NCI-H345 (cell line): Measurements from ENCODE around the gene EPB41L2.
"Not testable (repeated sequence)": the region's sequence is repeated elsewhere in the genome, so short reads cannot be mapped to it uniquely, and the experiment has no call there.

Source experiments
- DNase-seq: peaks from one replicate; lab custom pipeline; 2025; lab: John Stamatoyannopoulos, UW

The EPB41L2 gene

DNA sequence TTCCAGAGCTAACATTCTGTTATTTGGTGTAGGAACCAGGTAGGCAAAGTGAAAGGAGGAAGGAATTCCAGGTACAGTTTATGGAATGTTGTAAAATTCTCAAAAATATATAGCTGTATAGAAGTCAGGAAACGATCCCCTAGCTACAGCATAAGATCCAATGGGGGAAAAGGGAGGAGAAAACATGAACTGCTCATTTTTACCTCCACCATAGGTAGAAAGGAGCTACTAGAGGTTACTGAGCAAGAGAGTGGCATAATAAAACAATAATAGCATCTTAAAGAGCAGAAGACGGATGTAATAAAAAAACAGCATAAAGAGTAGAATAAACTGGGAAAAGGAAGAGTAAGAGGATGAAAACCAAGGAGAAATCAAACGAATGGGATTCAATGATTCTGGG, 26.9 kb downstream of the EPB41L2 start:
- DNase-seq, result no peak

GRCh38 chr6:131035582-131035981, 27.5 kb downstream of the EPB41L2 start:
- no peak for DNase-seq

DNA sequence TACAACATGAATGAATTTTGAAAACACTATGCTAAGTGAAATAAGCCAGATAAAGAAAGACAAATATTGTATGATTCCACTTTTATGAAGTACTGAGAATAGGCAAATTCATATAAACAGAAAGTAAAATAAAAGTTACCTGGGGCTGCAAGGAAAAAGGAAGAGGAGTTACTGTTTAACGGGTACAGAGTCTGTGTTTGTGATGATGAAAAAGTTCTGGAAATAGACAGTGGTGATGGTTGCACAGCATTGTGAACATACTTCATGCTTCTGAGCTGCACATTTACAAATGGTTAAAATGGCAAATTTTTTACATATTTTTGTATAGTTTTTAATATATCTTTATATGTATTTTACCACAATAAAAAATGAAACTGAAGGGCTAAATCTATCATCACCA, 29.4 kb downstream of the EPB41L2 start:
- DNase-seq, result no peak

DNA sequence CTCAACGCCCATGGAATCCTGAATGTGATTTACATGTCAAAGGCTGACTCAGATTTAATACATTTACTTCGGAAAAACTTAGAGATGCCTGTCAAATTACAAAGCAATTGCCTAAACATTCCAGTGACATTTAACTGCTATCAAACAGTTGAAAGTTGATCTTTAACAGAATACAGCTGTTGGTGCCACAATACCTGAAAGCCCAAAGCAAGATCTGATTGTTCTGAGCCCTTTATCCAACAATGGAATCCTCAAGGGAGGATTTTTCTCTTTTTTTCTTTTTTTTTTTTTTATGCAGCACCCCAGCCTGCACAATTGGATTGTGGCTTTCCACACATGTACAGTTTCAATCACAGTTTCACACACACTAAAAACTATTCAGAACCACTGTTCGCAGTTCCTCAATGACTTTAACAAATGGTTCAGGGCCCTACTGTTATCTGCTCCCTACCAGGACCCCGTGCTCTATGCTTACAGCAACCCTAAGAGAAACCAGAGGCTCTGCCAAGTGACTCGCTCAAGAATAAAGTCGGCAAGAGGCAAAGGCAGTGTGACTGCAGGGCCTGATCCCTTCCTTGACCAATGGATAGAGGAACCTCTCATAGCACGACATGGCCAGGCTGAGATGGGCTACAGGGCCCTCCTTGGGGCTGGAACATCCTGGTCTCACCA, 33.3 kb downstream of the EPB41L2 start:
- no peak for DNase-seq

DNA sequence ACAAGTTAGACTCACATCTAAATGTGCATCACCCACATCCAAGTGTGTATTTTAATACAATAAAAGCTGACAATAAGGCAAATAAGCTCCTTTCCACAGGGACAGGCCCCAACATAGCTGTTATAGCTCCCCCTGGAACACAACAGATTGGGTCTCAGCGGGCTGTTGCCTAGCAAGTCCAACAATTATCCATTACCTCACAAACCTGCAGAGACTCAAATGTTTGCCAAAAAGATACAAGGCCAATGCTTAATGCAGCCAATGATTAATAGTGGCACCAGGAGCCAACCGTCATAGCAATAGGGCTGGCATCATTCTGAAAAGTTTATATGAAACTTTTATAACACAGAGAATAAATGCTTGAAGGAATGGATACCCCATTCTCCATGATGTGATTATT, 35.7 kb downstream of the EPB41L2 start:
- no peak for DNase-seq

- DNase-seq, result no peak
Observed at GRCh38 chr6:131026243-131026642, 36.8 kb downstream of the EPB41L2 start.

- no peak for DNase-seq
Observed at GRCh38 chr6:131024565-131024964, 38.5 kb downstream of the EPB41L2 start.

DNA sequence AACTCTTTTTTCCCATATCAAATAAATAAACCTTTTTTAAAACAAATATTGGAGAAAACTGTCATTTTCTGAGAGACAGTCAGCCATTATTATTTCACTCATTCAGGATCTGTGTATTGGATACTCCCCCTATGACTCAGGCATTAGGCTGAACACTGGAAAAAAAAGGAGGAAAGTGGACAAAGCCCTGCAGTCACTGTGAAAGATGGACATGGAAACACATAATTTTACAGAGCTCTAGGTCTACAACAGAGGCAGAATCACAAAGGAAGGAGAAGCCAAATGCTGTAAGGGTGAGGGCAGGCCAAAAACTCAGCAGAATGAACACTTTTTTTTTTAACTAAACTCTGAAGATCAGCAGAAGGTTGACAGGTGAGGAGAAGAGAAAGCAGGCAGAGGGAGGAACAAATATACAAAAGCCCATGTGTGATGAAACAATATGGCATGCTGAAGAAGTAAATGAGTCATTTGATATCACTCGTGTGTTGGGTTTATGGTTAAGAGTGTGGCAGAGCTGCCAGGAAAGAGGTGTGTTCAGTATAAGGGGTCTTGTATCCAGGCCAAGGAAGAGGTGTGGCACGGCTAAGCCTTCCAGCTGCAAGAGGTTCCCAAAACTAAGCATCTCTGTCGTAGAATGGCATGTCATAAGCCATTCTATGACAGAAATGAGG, 39.1 kb downstream of the EPB41L2 start:
- DNase-seq, result no peak

DNA sequence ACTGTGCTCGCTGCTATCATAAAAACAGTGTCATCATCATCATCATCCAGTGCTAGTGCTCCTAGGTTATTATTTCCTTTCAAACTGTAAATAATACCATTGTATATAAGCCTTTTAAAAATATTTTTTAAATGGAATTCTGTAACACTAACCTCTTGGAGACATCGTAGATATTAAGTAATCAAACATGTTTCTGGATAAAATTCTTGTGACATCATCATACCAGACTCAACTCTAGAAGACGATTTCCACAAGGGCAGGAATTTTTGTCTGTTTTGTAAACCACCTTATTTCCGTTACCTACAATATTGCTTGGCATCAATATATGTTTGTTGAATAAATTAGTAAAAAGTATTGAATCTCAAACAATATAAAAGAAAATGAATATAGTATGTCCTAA, 40.4 kb downstream of the EPB41L2 start:
- no peak for DNase-seq

DNA sequence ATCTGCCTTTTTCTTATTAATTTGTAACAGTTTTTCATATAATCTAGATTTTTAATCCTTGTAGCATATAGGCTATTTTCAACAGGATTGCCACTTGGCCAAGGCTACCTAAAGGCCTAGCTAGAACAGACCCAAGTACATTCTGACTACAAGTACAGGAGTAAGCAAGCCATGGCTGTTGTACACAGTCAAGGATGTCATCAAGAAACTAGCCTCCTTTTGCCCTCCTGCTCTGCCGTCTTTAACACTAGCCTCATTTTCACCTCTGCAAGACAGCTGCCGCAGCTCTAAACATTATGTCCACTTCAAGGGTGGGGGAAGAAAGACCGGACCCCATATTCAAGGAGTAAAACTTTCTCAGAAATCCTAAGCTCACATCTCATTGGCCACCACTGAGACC, 45.1 kb downstream of the EPB41L2 start:
- DNase-seq, result no peak

- no peak for DNase-seq
Observed at GRCh38 chr6:131015630-131016263, 47.3 kb downstream of the EPB41L2 start.

DNA sequence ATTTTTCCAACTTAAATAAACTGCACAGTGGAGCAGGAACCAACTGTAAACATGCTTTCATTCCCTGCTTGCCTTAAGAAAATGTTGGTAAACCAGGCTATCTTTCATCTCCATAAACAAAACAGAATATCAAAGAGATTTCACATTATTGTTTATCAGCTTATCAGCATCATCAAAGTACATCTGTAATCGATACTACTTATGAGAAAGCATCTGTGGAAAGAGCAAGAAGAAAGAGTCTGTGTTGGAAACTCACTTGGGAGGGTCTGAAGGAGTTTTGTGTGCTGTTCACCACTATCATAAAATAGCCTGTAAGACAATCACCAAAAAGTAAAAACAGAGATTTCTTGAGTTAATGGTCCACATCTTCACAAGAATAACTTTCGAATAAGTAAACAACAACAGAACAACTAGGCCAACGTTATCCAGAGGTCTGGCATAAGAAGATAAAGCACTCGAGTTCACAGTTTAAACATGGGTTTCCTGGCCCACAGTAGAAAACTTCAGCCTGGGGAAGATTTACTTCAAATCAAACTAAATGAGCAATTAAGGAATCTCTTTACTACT, 47.9 kb downstream of the EPB41L2 start:
- no peak for DNase-seq

DNA sequence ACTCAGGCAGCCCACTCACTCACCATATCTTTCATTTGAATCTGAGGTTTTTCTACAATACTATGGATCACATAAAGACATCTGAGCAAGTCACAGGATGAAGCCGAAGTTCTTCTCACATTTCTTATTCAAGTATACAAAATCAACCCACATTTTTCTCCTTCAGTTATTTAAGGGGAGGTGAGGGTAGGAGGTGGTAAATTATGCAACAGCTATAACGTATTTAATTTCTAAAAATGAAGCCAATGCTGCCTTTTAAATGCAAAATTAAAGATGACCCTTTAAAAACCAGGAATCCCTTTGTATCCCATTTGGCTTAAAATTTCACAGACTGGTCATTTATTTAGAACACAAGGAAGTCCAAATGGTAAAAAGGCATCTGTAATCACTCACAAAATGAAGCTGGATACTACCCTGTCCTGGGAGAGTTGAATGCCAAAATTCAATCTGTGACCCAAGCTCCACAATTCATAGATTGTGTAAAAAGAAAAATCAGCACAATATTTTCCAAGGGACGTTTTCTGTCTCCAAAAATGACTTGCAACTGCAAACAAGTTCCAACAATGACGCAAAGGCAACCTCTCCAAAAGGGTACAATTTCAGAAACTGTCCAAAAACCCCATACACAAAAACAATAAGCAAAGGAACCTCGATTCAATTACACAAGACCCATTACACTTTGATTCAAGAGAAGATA, 48.8 kb downstream of the EPB41L2 start:
- DNase-seq, result no peak

DNA sequence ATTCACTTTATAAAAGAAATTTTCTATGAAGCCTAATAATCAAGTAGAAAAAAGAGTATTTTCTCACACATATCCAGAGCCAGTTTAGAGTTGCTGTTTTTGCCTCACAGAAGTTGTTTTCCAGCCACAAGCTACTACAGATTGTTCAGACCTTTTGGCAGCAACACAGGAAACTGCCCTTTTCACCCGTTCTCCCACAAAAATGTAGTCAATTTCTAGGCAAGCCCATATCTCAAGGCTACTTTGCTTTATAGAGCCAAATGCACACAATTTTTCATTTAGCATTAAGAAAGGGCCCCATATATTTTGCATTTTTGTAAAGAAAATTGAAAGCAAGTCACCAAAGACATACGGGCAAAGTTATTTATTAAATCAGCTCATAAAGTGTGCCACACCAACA, 49.5 kb downstream of the EPB41L2 start:
- DNase-seq, result no peak

- DNase-seq, result no peak
Observed at GRCh38 chr6:131009790-131010189, 53.3 kb downstream of the EPB41L2 start.

GRCh38 chr6:131008965-131009364, 54.1 kb downstream of the EPB41L2 start:
- not testable (repeated sequence) for DNase-seq

DNA sequence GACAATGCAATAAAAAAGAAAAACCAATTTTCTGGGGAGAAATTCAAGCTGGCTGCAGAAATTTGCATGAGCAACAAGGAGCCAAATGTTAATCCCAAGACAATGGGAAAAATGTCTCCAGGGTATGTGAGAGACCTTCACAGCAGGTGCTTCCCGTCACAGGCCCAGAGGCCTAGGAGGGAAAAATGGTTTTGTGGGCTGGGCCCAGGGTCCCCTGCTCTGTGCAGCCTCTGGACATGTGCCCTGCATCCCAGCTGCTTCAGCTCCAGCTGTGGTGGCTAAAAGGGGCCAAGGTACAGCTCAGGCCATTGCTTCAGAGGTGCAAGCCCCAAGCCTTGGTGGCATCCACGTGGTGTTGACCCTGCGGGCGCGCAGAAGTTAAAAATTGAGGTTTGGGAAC, 55.1 kb downstream of the EPB41L2 start:
- DNase-seq, result not testable (repeated sequence)

- DNase-seq, result no peak
Observed at GRCh38 chr6:131007286-131007685, 55.8 kb downstream of the EPB41L2 start.

GRCh38 chr6:131005439-131006016, 57.5 kb downstream of the EPB41L2 start:
- no peak for DNase-seq

- DNase-seq, result no peak
Observed at GRCh38 chr6:131004936-131005335, 58.1 kb downstream of the EPB41L2 start.

- no peak for DNase-seq
Observed at GRCh38 chr6:131004387-131004755, 58.7 kb downstream of the EPB41L2 start.
